ENCODE measurements around the gene RRH.

DNA sequence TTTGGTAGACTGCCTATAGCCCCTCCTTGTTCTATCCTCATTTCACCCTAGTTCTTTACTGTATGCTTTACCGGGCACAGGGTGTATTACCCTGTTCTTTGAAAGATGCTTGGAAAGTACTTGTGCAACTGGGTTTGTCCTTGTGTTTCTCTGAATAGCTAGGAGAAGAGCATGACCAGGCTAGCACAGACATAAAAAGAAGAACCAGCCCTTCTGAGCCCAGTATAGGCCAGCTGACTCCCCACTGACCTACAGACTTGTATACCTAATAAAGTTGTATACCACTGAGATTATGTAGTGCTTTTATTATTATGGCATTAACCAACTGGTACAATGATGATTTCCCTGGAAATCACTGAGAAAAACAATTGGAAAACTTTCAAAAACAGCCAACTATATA is 40.9 kb upstream of the RRH start:
- TF ChIP-seq, protein P1, sequence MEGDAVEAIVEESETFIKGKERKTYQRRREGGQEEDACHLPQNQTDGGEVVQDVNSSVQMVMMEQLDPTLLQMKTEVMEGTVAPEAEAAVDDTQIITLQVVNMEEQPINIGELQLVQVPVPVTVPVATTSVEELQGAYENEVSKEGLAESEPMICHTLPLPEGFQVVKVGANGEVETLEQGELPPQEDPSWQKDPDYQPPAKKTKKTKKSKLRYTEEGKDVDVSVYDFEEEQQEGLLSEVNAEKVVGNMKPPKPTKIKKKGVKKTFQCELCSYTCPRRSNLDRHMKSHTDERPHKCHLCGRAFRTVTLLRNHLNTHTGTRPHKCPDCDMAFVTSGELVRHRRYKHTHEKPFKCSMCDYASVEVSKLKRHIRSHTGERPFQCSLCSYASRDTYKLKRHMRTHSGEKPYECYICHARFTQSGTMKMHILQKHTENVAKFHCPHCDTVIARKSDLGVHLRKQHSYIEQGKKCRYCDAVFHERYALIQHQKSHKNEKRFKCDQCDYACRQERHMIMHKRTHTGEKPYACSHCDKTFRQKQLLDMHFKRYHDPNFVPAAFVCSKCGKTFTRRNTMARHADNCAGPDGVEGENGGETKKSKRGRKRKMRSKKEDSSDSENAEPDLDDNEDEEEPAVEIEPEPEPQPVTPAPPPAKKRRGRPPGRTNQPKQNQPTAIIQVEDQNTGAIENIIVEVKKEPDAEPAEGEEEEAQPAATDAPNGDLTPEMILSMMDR (IDR thresholded peaks at IDR 0.05): no peak
- TF ChIP-seq POLR2A (IDR thresholded peaks at IDR 0.05): no peak
